ENCODE data around the gene P2RX6. TPM values are rescaled to one million over a fixed set of nuclear protein-coding genes. Genes with fewer than 3 reads are reported as not detected.
A peak's percentile ranks its signal among the peaks of the same experiment; 100 is the strongest.

P2RX6 gene
- total RNA-seq, 1 donor from 2014 or later, result not detected

DNA sequence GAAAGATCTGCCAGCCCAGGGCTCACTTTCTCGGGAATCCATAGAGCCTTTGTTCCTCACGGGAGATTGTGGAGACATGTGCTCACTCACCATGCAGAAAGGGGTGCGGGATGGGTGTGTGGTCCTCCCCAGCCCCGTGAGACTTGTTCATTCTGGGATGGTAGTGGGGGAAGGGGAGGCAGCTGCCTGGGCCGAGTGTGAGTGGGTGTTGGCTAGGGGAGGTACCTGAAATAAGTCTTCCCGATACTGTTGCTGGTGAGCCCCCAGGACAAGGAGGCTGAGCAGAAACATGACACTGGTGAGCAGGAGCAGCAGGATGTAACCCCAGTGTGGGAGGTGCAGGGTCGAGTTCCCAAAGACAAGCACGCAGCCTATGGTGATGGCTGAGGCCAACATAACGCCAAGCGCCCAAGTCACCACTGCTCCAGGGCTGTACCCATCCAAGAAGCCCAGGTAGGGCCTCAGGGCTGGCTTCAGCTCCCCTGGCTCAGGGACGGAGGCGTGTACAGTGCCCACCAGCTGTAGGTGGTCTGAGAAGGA lies 14.6 kb downstream of the P2RX6 start:
- TF ChIP-seq, protein P1, sequence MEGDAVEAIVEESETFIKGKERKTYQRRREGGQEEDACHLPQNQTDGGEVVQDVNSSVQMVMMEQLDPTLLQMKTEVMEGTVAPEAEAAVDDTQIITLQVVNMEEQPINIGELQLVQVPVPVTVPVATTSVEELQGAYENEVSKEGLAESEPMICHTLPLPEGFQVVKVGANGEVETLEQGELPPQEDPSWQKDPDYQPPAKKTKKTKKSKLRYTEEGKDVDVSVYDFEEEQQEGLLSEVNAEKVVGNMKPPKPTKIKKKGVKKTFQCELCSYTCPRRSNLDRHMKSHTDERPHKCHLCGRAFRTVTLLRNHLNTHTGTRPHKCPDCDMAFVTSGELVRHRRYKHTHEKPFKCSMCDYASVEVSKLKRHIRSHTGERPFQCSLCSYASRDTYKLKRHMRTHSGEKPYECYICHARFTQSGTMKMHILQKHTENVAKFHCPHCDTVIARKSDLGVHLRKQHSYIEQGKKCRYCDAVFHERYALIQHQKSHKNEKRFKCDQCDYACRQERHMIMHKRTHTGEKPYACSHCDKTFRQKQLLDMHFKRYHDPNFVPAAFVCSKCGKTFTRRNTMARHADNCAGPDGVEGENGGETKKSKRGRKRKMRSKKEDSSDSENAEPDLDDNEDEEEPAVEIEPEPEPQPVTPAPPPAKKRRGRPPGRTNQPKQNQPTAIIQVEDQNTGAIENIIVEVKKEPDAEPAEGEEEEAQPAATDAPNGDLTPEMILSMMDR (IDR thresholded peaks at IDR 0.05; ENCODE audit: unreplicated experiment), result no peak
- Mint-ChIP-seq H3K9me3 (ENCODE audit: unreplicated experiment) (no peaks in the 10 kb centered on the region), H3K27me3 (ENCODE audit: unreplicated experiment) (peaks cover 11% of the 10 kb centered on the region), H3K27ac (ENCODE audit: unreplicated experiment) (no peak overlapping the region), H3K36me3 (ENCODE audit: low read depth, unreplicated experiment) (no peaks in the 10 kb centered on the region), H3K4me3 (ENCODE audit: unreplicated experiment) (no peak overlapping the region), H3K4me1 (ENCODE audit: unreplicated experiment) (peaks cover 4% of the 10 kb centered on the region)
- no peak for DNase-seq (ENCODE audit: low spot score)

DNA sequence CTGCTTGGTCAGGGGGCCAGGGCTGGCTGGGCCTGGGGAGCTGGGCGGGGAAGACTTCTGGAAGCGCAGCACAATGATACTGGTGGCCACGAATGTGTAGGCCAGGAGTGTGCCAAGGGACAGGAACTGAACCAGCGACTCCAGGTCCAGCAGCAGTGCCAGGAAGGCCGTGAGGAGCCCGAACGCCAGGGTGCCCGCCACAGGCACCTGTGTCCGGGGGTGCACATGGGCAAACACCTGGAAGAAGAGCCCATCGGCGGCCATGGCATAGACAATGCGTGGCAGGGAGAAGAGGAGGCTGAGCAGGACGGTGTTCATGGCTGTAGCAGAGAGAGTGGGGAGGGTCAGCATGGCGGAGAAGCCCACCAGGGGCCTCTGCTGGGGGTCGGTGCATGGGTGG lies 15.1 kb downstream of the P2RX6 start:
- Mint-ChIP-seq H3K27me3 (ENCODE audit: unreplicated experiment) (peaks cover 11% of the 10 kb centered on the region), H3K4me1 (ENCODE audit: unreplicated experiment) (peaks cover 3% of the 10 kb centered on the region), H3K36me3 (ENCODE audit: low read depth, unreplicated experiment) (no peaks in the 10 kb centered on the region), H3K9me3 (ENCODE audit: unreplicated experiment) (no peaks in the 10 kb centered on the region), H3K4me3 (ENCODE audit: unreplicated experiment) (no peak overlapping the region), H3K27ac (ENCODE audit: unreplicated experiment) (no peak overlapping the region)
- TF ChIP-seq, protein P1 (IDR thresholded peaks at IDR 0.05; ENCODE audit: unreplicated experiment), result no peak
- DNase-seq (ENCODE audit: low spot score), result no peak

DNA sequence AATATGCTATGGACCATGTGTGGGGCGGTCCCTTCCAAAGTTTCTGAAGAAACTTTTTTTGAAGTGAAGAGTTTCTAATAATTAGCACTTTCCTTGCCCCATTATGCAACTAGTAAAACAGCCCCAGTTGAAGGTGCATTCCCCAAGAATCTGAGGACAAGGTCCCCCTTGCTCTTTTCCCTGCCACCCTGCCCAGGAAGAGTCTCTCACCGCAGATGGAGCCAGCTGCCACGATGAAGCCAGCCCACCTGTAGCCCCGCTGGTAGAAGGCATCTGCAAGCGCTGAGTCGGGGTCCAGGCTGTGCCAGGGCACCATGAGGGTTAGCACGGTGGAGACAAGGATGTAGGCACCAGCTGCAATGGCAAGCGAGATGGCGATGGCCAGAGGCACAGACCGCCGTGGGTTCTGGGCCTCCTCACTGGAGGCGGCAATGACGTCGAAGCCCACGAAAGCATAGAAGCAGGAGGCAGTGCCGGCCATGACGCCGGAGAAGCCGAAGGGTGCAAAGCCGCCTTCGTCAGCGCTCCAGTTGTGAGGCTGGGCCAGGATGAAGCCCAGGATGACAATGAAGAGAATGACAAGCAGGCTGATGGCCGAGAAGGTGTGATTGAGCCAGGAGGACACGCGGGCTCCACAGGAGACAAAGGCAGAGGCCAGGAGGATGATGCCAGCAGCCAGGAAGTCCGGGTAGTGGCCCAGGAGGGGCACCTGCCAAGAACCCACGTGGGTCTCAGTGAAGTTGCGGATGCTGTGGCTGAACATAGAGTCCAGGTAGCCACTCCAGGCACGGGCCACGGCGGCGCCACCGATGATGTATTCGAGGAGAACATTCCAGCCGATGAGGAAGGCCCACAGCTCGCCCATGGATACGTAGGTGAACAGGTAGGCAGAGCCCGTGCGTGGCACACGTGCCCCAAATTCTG lies 15.9 kb downstream of the P2RX6 start:
- H3K9me3 Mint-ChIP-seq (ENCODE audit: unreplicated experiment), result no peaks in the 10 kb centered on the region
- no peak overlapping the region for H3K27ac Mint-ChIP-seq (ENCODE audit: unreplicated experiment)
- peak overlapping the region; percentile 25 for H3K4me3 Mint-ChIP-seq (ENCODE audit: unreplicated experiment)
- no peak for DNase-seq (ENCODE audit: low spot score)
- peaks cover 11% of the 10 kb centered on the region for H3K27me3 Mint-ChIP-seq (ENCODE audit: unreplicated experiment)
- H3K36me3 Mint-ChIP-seq (ENCODE audit: low read depth, unreplicated experiment), result no peaks in the 10 kb centered on the region
- H3K4me1 Mint-ChIP-seq (ENCODE audit: unreplicated experiment), result no peaks in the 10 kb centered on the region
- TF ChIP-seq, protein P1 (IDR thresholded peaks at IDR 0.05; ENCODE audit: unreplicated experiment), result no peak

DNA sequence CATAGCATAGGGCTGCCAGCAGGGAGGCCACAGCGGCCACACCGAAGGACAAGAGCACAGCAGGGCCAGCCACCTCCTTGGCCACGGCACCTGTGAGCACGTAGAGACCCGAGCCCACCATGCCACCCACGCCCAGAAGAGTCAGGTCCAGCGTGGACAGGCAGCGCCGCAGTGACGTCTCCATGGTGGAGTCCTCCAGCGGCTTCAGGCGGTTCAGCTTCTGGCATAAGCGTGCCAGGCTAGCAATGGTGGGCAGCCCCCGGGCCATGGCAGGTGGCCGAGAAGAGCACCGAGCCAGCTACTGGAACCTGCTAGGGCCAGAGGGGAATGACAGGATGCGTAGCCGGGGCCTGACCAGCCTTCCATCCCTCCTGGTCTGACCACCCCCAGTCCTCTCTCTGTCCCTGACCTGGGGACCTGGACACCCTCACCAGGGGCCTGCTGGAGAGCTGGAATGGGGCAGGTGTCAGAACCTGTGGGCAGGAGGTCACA lies 16.6 kb downstream of the P2RX6 start:
- TF ChIP-seq, protein P1 (IDR thresholded peaks at IDR 0.05; ENCODE audit: unreplicated experiment), result no peak
- H3K4me1 Mint-ChIP-seq (ENCODE audit: unreplicated experiment), result no peaks in the 10 kb centered on the region
- DNase-seq (ENCODE audit: low spot score), result no peak
- no peak overlapping the region for H3K4me3 Mint-ChIP-seq (ENCODE audit: unreplicated experiment)
- no peaks in the 10 kb centered on the region for H3K36me3 Mint-ChIP-seq (ENCODE audit: low read depth, unreplicated experiment)
- H3K9me3 Mint-ChIP-seq (ENCODE audit: unreplicated experiment), result no peaks in the 10 kb centered on the region
- H3K27ac Mint-ChIP-seq (ENCODE audit: unreplicated experiment), result no peak overlapping the region
- H3K27me3 Mint-ChIP-seq (ENCODE audit: unreplicated experiment), result peaks cover 11% of the 10 kb centered on the region

Measured in endothelial cell (in vitro differentiated cells).